Islet precursor cell (in vitro differentiated cells): ENCODE measurements around the gene DNAJC25.

Source experiments
- DNase-seq: peaks from one replicate; pipeline ENCODE4 v3.0.0-alpha.2; 2018

The DNAJC25 gene

DNA sequence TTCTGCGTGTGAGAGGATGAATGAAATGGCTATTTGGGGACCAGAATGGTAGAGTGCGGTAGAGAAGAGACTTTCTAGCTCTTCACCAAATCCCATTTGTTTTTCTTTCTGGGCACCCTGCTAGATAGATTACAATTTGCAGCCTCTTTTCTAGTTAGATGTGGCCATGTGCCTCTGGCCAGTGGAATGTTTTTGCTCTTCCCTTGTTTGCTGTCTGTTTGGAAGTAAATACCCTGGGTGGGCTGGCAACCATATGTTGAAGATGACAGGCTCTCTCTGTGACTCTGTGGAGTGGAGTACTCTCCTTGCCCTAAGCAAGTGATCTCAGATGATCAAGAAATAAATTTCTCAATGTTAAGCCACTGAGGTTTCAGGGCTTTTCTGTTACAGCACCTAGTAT is 43.2 kb downstream of the DNAJC25 start:
- no peak for DNase-seq

DNA sequence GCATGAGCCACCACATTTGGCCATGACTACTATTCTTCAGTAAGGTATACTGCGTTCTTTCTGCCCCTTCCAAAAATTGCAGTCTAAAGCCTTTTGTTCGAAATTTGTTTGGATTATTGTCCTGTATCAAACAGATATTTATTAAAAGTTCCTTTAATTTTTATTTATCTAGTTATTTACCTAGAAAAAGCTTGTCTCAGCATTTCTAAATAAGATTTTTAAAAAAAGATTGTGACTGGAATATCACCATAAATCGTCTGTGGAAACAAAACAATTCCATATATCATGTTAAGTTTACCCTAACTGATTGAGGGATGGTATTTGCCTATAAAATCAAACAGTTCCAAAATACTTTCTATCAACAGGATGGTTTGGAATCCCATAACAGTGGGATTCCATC is 45.0 kb downstream of the DNAJC25 start:
- DNase-seq: no peak

DNA sequence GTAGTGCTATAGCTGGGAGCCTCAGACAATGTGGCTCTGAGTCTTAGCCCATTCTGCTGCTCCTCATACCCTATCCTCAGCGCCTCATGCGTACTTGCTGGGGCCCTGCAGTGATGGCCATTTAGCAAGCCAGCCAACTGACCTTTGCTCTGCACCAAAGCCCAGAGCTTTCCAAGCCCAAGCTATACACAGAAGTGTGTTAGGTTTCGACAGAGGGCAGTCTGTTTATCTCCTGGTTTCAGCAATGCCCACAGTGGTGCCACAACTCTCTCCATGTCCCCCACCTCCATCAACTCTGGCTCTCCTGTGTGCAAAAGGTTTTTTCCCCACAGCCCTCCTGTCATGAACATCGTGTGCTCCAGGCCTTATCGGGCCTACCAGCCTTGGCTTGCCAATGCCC is 47.2 kb downstream of the DNAJC25 start:
- no peak for DNase-seq

DNA sequence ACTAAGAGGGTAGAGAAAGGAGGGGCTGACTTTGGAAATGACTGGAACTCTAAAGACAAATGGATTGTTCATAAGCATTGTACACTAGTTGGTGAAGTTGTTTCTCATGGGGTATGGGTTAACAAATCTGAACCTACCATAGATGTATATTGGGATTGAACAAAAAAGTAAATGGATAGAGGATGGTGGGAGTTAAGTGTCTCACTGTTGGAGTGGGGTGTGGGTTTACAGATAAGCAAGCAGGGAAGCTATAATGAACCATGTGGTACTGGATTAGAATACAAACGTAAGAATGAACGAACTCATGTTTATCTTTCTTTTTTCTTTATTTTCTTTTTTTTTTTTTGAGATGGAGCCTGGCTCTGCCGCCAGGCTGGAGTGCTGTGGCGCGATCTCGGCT is 48.1 kb downstream of the DNAJC25 start:
- no peak for DNase-seq

DNA sequence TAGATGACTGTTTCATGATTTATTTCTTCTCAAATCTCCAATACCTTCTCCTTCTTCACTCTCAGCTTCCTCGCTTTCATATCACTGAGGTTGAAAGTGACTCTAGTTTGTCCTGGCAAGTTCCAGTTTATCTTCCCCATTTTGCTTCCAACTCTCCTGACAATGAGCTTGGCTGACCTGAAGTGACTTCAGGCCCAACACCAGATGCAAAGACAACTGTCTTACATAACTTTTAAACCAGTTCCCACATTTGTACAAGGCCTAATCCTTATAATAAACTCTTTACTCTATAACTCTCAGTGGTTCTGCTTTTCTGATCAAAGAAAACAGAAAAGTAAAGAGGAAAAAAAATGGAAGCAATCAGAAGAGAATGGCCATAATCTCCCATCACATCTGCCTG is 52.3 kb downstream of the DNAJC25 start:
- DNase-seq: no peak

DNA sequence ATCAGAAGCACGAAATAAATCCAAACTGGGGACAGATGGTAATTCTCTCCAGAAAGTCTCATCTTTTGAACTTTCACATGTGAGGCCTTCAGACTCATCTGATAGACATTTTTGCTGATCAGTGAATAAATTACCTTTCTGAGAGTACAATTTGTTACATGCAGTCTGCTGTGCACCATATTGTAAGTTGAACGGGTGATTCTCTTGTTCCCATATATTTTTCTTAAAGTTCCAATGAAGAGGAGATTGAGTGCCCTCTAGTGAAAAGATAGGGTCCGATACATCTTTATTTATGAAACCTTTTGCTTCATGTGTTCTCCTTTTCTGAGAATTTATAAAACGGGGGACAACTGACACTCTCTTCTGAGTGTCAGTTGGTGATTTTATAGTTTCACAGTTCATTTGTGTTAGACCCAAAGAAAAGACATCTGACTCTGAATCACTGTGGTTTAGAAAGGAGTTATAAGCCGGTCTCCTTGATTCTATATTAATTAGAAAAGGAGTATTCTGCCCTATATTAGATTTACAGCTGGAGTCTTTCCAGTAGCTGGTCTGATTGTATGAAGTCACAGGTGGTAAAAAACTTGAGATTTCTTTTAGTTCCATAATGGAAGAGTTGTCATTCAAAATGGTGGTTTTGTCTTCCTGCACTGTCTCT is 60.7 kb downstream of the DNAJC25 start:
- DNase-seq: no peak

DNA sequence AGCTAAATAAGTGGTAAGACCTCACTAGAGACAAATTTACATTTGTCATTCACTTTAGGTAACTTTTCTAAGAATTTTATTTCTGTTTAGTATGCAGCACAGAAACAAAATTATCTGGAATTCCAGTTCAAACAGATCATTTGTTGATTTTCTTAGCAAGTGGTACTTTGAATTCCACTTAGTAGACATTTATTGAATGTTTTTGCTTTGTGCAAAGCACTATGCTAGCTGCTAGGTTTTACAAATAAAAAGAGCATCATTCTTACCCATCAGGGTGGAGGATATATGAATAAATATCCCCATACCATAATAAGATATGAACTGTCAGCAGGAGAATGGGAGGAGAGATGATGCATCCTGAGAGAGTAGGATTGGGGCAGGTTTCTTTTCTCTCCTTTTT is 65.7 kb downstream of the DNAJC25 start:
- no peak for DNase-seq

DNA sequence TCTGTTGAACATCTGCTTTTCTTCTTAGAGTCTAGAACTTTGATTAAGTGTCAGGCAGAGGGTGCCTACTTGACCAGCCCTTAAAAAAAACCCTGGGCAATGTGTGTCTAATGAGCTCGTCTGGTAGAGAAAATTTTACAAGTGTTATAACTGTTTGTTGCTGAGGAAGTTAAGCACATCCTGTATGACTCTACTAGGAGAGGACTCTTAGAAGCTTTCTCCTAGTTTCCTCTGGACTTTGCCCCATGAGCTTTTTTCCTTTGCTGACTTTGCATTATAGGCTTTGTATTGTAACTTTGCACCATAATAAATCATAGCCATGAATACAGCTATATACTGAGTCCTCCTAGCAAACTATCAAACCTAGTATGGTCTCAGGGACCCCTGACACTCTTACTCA is 69.6 kb downstream of the DNAJC25 start:
- no peak for DNase-seq
